WTC11 (cell line): ENCODE results near the gene MRNIP. TPM values are rescaled to one million over a fixed set of nuclear protein-coding genes. Genes with fewer than 3 reads are reported as not detected.

Source experiments
- ATAC-seq: fragments of 200-7000 bp; cut with Tn5 transposase; 2 replicates; pipeline ENCODE4 v1.10.0; 2021; ENCODE audit warnings: mild to moderate bottlenecking, moderate library complexity
- CTCF ChIA-PET: fragments of 300-600 bp; sonication (Branson Sonifier 250); formaldehyde crosslinking; loops from one replicate; lab custom pipeline; 2021; ENCODE audit warnings: antibody characterized with exemption; lab: Charles Lee
- POLR2A ChIA-PET: fragments of 350-600 bp; sonication (Branson Sonifier 250); formaldehyde crosslinking; loops from one replicate; lab custom pipeline; 2021; ENCODE audit warnings: antibody characterized with exemption; lab: Charles Lee
- DNase-seq: peaks from one replicate; pipeline ENCODE4 v3.0.0; 2021; ENCODE audit warnings: low spot score
- H3K27ac Mint-ChIP-seq: 2 replicates; pipeline ENCODE4 v1.8.0; 2021; ENCODE audit warnings: mixed read lengths
- H3K27me3 Mint-ChIP-seq: 2 replicates; pipeline ENCODE4 v1.8.0; 2021; ENCODE audit warnings: low read depth, mild to moderate bottlenecking, moderate library complexity, mixed read lengths
- H3K36me3 Mint-ChIP-seq: 2 replicates; pipeline ENCODE4 v1.8.0; 2021; ENCODE audit warnings: mixed read lengths
- H3K4me1 Mint-ChIP-seq: 2 replicates; pipeline ENCODE4 v1.8.0; 2022; ENCODE audit warnings: mixed read lengths
- H3K4me3 Mint-ChIP-seq: 2 replicates; pipeline ENCODE4 v1.8.0; 2021; ENCODE audit warnings: mild to moderate bottlenecking, moderate library complexity, mixed read lengths
- H3K9me3 Mint-ChIP-seq: 2 replicates; pipeline ENCODE4 v1.8.0; 2021; ENCODE audit warnings: mixed read lengths
- CREM ChIP-seq: sonication (generic); formaldehyde crosslinking; IDR thresholded peaks from 2 replicates; pipeline ENCODE4 v1.8.1; 2022; ENCODE audit warnings: mild to moderate bottlenecking, missing genetic modification reagents, moderate library complexity
- EMX1 ChIP-seq: fragments of 250-450 bp; sonication (Bioruptor Pico); IDR thresholded peaks from 2 replicates; pipeline ENCODE4 v1.8.0; 2021; ENCODE audit warnings: mild to moderate bottlenecking
- ESRRA ChIP-seq: sonication (generic); formaldehyde crosslinking; IDR thresholded peaks from 2 replicates; pipeline ENCODE4 v1.8.1; 2022; ENCODE audit warnings: mild to moderate bottlenecking, missing genetic modification reagents, borderline replicate concordance
- FOXK1 ChIP-seq: sonication (generic); formaldehyde crosslinking; IDR thresholded peaks from 2 replicates; pipeline ENCODE4 v1.8.0; 2022; ENCODE audit warnings: mild to moderate bottlenecking, moderate library complexity, missing genetic modification reagents
- FOXP4 ChIP-seq: sonication (generic); formaldehyde crosslinking; IDR thresholded peaks from 2 replicates; pipeline ENCODE4 v1.8.0; 2022; ENCODE audit warnings: mild to moderate bottlenecking, missing genetic modification reagents
- GRHL2 ChIP-seq: fragments of 250-450 bp; sonication (Bioruptor Pico); IDR thresholded peaks from 2 replicates; pipeline ENCODE4 v1.8.0; 2022; ENCODE audit warnings: mild to moderate bottlenecking, moderate library complexity; ENCODE audit not compliant: insufficient replicate concordance, severe bottlenecking
- GTF2I ChIP-seq: fragments of 250-450 bp; sonication (Bioruptor Pico); conservative IDR thresholded peaks from 2 replicates; pipeline ENCODE4 v1.4.0; 2021; ENCODE audit warnings: mild to moderate bottlenecking
- IRF1 ChIP-seq: sonication (generic); formaldehyde crosslinking; IDR thresholded peaks from 2 replicates; pipeline ENCODE4 v1.8.0; 2023; ENCODE audit warnings: missing genetic modification reagents
- MXD4 ChIP-seq: fragments of 250-450 bp; sonication (Bioruptor Pico); IDR thresholded peaks from 2 replicates; pipeline ENCODE4 v1.8.0; 2021; ENCODE audit warnings: mild to moderate bottlenecking, moderate library complexity, borderline replicate concordance
- MYBL2 ChIP-seq: sonication (generic); formaldehyde crosslinking; IDR thresholded peaks from 2 replicates; pipeline ENCODE4 v1.8.1; 2023; ENCODE audit warnings: mild to moderate bottlenecking, moderate library complexity, missing genetic modification reagents
- NR1H2 ChIP-seq: sonication (generic); formaldehyde crosslinking; IDR thresholded peaks from 2 replicates; pipeline ENCODE4 v1.9.0; 2021; ENCODE audit warnings: mild to moderate bottlenecking, moderate library complexity, missing genetic modification reagents
- RORB ChIP-seq: fragments of 250-450 bp; sonication (Bioruptor Pico); IDR thresholded peaks from 2 replicates; pipeline ENCODE4 v1.9.0; 2021; ENCODE audit warnings: mild to moderate bottlenecking
- SMAD3 ChIP-seq: sonication (generic); formaldehyde crosslinking; IDR thresholded peaks from 2 replicates; pipeline ENCODE4 v1.8.0; 2022; ENCODE audit warnings: missing genetic modification reagents, mild to moderate bottlenecking, borderline replicate concordance
- TP53 ChIP-seq: sonication (generic); formaldehyde crosslinking; IDR thresholded peaks from 2 replicates; pipeline ENCODE4 v1.8.1; 2023; ENCODE audit warnings: mild to moderate bottlenecking, missing genetic modification reagents
- ZNF263 ChIP-seq: sonication (generic); formaldehyde crosslinking; IDR thresholded peaks from 2 replicates; pipeline ENCODE4 v1.8.1; 2022; ENCODE audit warnings: low read depth, mild to moderate bottlenecking, moderate library complexity, missing genetic modification reagents
- ZNF396 ChIP-seq: fragments of 250-450 bp; sonication (Bioruptor Pico); IDR thresholded peaks from 2 replicates; pipeline ENCODE4 v1.8.0; 2021; ENCODE audit warnings: mild to moderate bottlenecking, moderate library complexity, borderline replicate concordance
- ZNF671 ChIP-seq: fragments of 250-450 bp; sonication (Bioruptor Pico); IDR thresholded peaks from 2 replicates; pipeline ENCODE4 v1.8.0; 2021; ENCODE audit warnings: mild to moderate bottlenecking
- total RNA-seq: library from RNA; stranded (reverse); gene quantifications from 3 replicates; pipeline ENCODE4 v1.2.3, GENCODE V29; 2021
- TF ChIP-seq, protein P1 (sequence below): sonication (generic); formaldehyde crosslinking; IDR thresholded peaks from 2 replicates; pipeline ENCODE4 v1.8.0; 2022; ENCODE audit warnings: mild to moderate bottlenecking, missing genetic modification reagents
- TF ChIP-seq, protein P2 (sequence below): sonication (generic); formaldehyde crosslinking; IDR thresholded peaks from 2 replicates; pipeline ENCODE4 v1.8.0; 2022; ENCODE audit warnings: mild to moderate bottlenecking, missing genetic modification reagents
- TF ChIP-seq, protein P3 (sequence below): sonication (generic); formaldehyde crosslinking; IDR thresholded peaks from 2 replicates; pipeline ENCODE4 v1.8.0; 2023; ENCODE audit warnings: missing genetic modification reagents, mild to moderate bottlenecking, borderline replicate concordance

The MRNIP gene
- total RNA-seq, 1 experiment from 2014 or later = 42.0 TPM

- Mint-ChIP-seq H3K4me1 (no peaks in the 10 kb centered on the region), H3K36me3 (peaks cover 50% of the 10 kb centered on the region), H3K27me3 (peaks cover 2% of the 10 kb centered on the region; the same call in 1 of the 2 replicates), H3K4me3 (no peak overlapping the region), H3K9me3 (peaks cover 24% of the 10 kb centered on the region), H3K27ac (no peak overlapping the region)
- no peak for TF ChIP-seq ZNF263 (CRISPR knock-in tag)
- TF ChIP-seq IRF1 (CRISPR knock-in tag) = no peak
- TF ChIP-seq, protein P1, sequence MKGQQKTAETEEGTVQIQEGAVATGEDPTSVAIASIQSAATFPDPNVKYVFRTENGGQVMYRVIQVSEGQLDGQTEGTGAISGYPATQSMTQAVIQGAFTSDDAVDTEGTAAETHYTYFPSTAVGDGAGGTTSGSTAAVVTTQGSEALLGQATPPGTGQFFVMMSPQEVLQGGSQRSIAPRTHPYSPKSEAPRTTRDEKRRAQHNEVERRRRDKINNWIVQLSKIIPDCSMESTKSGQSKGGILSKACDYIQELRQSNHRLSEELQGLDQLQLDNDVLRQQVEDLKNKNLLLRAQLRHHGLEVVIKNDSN (CRISPR knock-in tag) = no peak
- TF ChIP-seq ZNF671 (CRISPR knock-in tag) = no peak
- no peak for TF ChIP-seq GTF2I (CRISPR knock-in tag)
- DNase-seq (no peak), ATAC-seq (no peak)
- ChIA-PET CTCF (interaction anchor here (0.6 to 1.3 kb wide), 4 partner anchors 10 to 331 kb away, joined by 3 to 4 read pairs (median 4); no protein-coding TSS in a partner anchor), POLR2A (interaction anchor here (0.6 kb wide), 1 partner anchor 310 kb away, joined by 4 read pairs; no protein-coding TSS in a partner anchor)
Measured at GRCh38 chr5:179879690-179880010, 21.0 kb upstream of the MRNIP start.

DNA sequence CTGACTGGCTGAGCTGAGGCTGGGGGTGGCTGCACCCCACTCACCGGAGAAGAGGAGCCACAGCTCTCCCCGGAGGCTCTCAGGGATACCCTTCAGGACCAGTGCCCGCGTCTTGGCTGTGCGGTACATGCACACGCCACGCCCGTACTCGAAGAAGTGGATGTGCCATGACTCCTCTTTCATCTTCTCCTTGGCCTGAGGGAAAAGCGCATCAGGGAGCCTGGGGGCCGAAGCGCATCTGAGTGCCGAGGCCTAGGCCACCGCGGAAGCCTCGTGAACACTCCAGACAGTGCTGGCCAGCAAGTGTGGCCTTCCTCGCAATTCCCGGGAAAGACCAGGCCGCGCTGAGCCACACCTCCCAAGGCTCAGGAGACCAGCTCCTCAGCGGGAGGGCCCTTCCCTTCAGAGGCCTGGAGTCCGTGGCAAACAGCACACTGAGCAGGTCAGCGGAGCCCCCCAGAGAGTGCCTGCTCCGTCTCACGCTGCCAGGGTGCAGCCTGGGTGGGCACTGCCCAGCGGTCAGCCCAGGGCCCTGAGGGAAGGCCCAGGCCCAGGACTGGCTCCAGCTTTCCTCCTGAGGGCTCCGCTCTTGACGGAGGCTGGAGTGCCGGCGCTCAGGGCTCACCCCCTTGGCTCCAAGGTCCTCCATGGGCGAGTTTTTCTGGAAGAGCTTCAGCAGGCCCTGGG is 20.5 kb upstream of the MRNIP start:
- H3K4me1 Mint-ChIP-seq = no peaks in the 10 kb centered on the region
- peaks cover 20% of the 10 kb centered on the region for H3K9me3 Mint-ChIP-seq
- POLR2A ChIA-PET = interaction anchor here (0.6 kb wide), 1 partner anchor 311 kb away, joined by 4 read pairs; no protein-coding TSS in a partner anchor
- no peak for TF ChIP-seq EMX1
- no peak for TF ChIP-seq MYBL2 (CRISPR knock-in tag)
- TF ChIP-seq CREM (CRISPR knock-in tag) = no peak
- TF ChIP-seq MXD4 (CRISPR knock-in tag) = no peak
- no peak for TF ChIP-seq TP53 (CRISPR knock-in tag)
- TF ChIP-seq GRHL2 = no peak
- no peak for TF ChIP-seq ESRRA (CRISPR knock-in tag)
- TF ChIP-seq ZNF396 (CRISPR knock-in tag) = no peak
- TF ChIP-seq SMAD3 (CRISPR knock-in tag) = no peak
- no peak for TF ChIP-seq RORB (CRISPR knock-in tag)
- no peak for TF ChIP-seq FOXP4 (CRISPR knock-in tag)
- TF ChIP-seq NR1H2 (CRISPR knock-in tag) = no peak
- TF ChIP-seq FOXK1 (CRISPR knock-in tag) = no peak
- TF ChIP-seq, protein P2, sequence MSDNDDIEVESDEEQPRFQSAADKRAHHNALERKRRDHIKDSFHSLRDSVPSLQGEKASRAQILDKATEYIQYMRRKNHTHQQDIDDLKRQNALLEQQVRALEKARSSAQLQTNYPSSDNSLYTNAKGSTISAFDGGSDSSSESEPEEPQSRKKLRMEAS (CRISPR knock-in tag) = no peak
- TF ChIP-seq, protein P3, sequence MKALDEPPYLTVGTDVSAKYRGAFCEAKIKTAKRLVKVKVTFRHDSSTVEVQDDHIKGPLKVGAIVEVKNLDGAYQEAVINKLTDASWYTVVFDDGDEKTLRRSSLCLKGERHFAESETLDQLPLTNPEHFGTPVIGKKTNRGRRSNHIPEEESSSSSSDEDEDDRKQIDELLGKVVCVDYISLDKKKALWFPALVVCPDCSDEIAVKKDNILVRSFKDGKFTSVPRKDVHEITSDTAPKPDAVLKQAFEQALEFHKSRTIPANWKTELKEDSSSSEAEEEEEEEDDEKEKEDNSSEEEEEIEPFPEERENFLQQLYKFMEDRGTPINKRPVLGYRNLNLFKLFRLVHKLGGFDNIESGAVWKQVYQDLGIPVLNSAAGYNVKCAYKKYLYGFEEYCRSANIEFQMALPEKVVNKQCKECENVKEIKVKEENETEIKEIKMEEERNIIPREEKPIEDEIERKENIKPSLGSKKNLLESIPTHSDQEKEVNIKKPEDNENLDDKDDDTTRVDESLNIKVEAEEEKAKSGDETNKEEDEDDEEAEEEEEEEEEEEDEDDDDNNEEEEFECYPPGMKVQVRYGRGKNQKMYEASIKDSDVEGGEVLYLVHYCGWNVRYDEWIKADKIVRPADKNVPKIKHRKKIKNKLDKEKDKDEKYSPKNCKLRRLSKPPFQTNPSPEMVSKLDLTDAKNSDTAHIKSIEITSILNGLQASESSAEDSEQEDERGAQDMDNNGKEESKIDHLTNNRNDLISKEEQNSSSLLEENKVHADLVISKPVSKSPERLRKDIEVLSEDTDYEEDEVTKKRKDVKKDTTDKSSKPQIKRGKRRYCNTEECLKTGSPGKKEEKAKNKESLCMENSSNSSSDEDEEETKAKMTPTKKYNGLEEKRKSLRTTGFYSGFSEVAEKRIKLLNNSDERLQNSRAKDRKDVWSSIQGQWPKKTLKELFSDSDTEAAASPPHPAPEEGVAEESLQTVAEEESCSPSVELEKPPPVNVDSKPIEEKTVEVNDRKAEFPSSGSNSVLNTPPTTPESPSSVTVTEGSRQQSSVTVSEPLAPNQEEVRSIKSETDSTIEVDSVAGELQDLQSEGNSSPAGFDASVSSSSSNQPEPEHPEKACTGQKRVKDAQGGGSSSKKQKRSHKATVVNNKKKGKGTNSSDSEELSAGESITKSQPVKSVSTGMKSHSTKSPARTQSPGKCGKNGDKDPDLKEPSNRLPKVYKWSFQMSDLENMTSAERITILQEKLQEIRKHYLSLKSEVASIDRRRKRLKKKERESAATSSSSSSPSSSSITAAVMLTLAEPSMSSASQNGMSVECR (CRISPR knock-in tag) = no peak
- TF ChIP-seq, all 79 proteins: peak for 0
- CTCF ChIA-PET = interaction anchor here (0.6 to 1.3 kb wide), 5 partner anchors 10 to 331 kb away, joined by 3 to 4 read pairs (median 3); no protein-coding TSS in a partner anchor
- peaks cover 2% of the 10 kb centered on the region; the same call in 1 of the 2 replicates for H3K27me3 Mint-ChIP-seq
- ATAC-seq (no peak), DNase-seq (no peak)
- H3K36me3 Mint-ChIP-seq = peaks cover 45% of the 10 kb centered on the region
- H3K4me3 Mint-ChIP-seq = no peak overlapping the region
- no peak overlapping the region for H3K27ac Mint-ChIP-seq
